Lung (tissue), 12 donors: ENCODE results near the gene IL27RA. TPM values are rescaled to one million over a fixed set of nuclear protein-coding genes. Genes with fewer than 3 reads are reported as not detected.
A peak's percentile ranks its signal among the peaks of the same experiment; 100 is the strongest.
"Not testable (repeated sequence)": the region's sequence is repeated elsewhere in the genome, so short reads cannot be mapped to it uniquely, and the experiment has no call there.

Source experiments
- ATAC-seq: fragments of 200-7000 bp; cut with Tn5 transposase; one replicate; pipeline ENCODE4 v1.9.1; 2020; ENCODE audit warnings: moderate number of reproducible peaks; ENCODE audit not compliant: insufficient read depth, low FRiP score
- DNase-seq, 3 donors: peaks; one replicate each; pipeline ENCODE4 v3.0.0-alpha.2; 2013 to 2017
- H3K27ac ChIP-seq, 2 donors: one replicate each; pipeline ENCODE4 v1.5.1; 2013; ENCODE audit warnings: mild to moderate bottlenecking in 2 of 2, moderate library complexity in 2 of 2, control low read depth in 1 of 2, inconsistent platforms in 1 of 2, low read depth in 1 of 2, low read length in 1 of 2
- H3K27me3 ChIP-seq, 3 donors: one replicate each; pipeline ENCODE4 v1.5.1; 2013; ENCODE audit warnings: low read length in 2 of 3; ENCODE audit not compliant: control insufficient read depth in 3 of 3, insufficient read depth in 3 of 3
- H3K36me3 ChIP-seq, 4 donors: one replicate each; pipeline ENCODE4 v1.5.1; 2013; ENCODE audit warnings: low read length in 4 of 4, mild to moderate bottlenecking in 1 of 4, moderate library complexity in 1 of 4; ENCODE audit not compliant: control insufficient read depth in 4 of 4, insufficient read depth in 4 of 4
- H3K4me1 ChIP-seq, 5 donors: one replicate each; pipeline ENCODE4 v1.5.1; 2013; ENCODE audit warnings: low read length in 5 of 5, mild to moderate bottlenecking in 2 of 5, moderate library complexity in 1 of 5; ENCODE audit not compliant: control insufficient read depth in 5 of 5, insufficient read depth in 5 of 5
- H3K4me3 ChIP-seq: one replicate; pipeline ENCODE4 v1.5.1; 2013; ENCODE audit warnings: mild to moderate bottlenecking, control low read depth, moderate library complexity
- H3K9ac ChIP-seq, 2 donors: one replicate each; pipeline ENCODE4 v1.5.1; 2013; ENCODE audit warnings: low read length in 2 of 2, control low read depth in 1 of 2; ENCODE audit not compliant: insufficient read depth in 1 of 2
- H3K9me3 ChIP-seq, 4 donors: one replicate each; pipeline ENCODE4 v1.5.1; 2013; ENCODE audit warnings: low read length in 3 of 4, mild to moderate bottlenecking in 1 of 4, moderate library complexity in 1 of 4; ENCODE audit not compliant: control insufficient read depth in 4 of 4, insufficient read depth in 3 of 4
- CTCF ChIP-seq: IDR thresholded peaks from 2 replicates; pipeline ENCODE4 v1.5.1; 2012; ENCODE audit warnings: mild to moderate bottlenecking; ENCODE audit errors: control extremely low read depth, extremely low read depth
- WGBS, 2 donors: extraction: QIAGEN DNeasy Blood & Tissue Kit; methylation state at CpG; one replicate each; pipeline ENCODE4 v1.1.7; 2013; 5-methylcytosine and 5-hydroxymethylcytosine counted together
- polyA plus RNA-seq, 2 donors: library from polyadenylated mRNA; stranded (reverse); fragments of 200-250 nt; gene quantifications; one replicate each; pipeline ENCODE4 v1.2.1, GENCODE V29; 2013
- total RNA-seq, 2 donors: library from RNA; depleted of rRNA in 1 of 2; stranded (reverse); fragments of >200 nt in 1 of 2; gene quantifications; one replicate each; pipeline ENCODE4 v1.2.1, GENCODE V29; 2014 to 2021
- donor health status: control.
- donor health status: control.
- donor health status: Bipolar disorder and iron deficiency.
- donor health status: healthy.
- donor health status: DM: yes; HTN: yes; CAD: no.

Gene IL27RA
- total and polyA plus RNA-seq, 4 donors: 7.0 to 22.7 (median 15.0) TPM

- H3K27me3 ChIP-seq: peaks cover 0 to 6% (median 2%) of the 10 kb centered on the region in 3 donors
- H3K9ac ChIP-seq: no peak overlapping the region
- ATAC-seq (peak; percentile 73), DNase-seq (peak; percentile 39 to 68 (median 67))
- 48 to 52% methylated on average over 9 of the region's 9 CpGs for WGBS, 2 donors
- H3K4me3 ChIP-seq: no peak overlapping the region
- H3K4me1 ChIP-seq: peaks cover 0 to 2% (median 0%) of the 10 kb centered on the region in 5 donors
- H3K36me3 ChIP-seq: no peaks in the 10 kb centered on the region
- H3K9me3 ChIP-seq: no peaks in the 10 kb centered on the region
- H3K27ac ChIP-seq: peak overlapping the region in 1 of 2 donors; percentile 80
- TF ChIP-seq CTCF: no peak
Observed at GRCh38 chr19:14023404-14024235, 7.9 kb upstream of the IL27RA start.

- H3K9ac ChIP-seq, H3K4me3 ChIP-seq, H3K4me1 ChIP-seq, ATAC-seq, DNase-seq, H3K27ac ChIP-seq, H3K36me3 ChIP-seq, H3K9me3 ChIP-seq: not testable (repeated sequence)
- peaks cover 0 to 11% (median 7%) of the 10 kb centered on the region in 3 donors for H3K27me3 ChIP-seq
- WGBS, 2 donors: 94% methylated on average over 5 of the region's 5 CpGs
Observed at GRCh38 chr19:14026652-14027192, 4.8 kb upstream of the IL27RA start.

GRCh38 chr19:14027856-14028450, 3.6 kb upstream of the IL27RA start, which contains the start of gene RLN3:
Gene RLN3, plus strand, starts transcription at chr19:14028148. Its CDS starts 57 bp downstream, at chr19:14028205.
- no peak within 1 kb of the TSS for H3K27ac ChIP-seq
- ATAC-seq (no peak), DNase-seq (no peak)
- no peaks in the 10 kb centered on the region for H3K9me3 ChIP-seq
- no peak for TF ChIP-seq CTCF
- H3K9ac ChIP-seq: no peak within 1 kb of the TSS
- peaks cover 0 to 11% (median 7%) of the 10 kb centered on the region in 3 donors for H3K27me3 ChIP-seq
- no peaks in the 10 kb centered on the region for H3K36me3 ChIP-seq
- peaks cover 0 to 7% (median 0%) of the 10 kb centered on the region in 5 donors for H3K4me1 ChIP-seq
- no peak within 1 kb of the TSS for H3K4me3 ChIP-seq
- WGBS, 2 donors: 66 to 72% methylated on average over 24 of the region's 24 CpGs

- 83 to 84% methylated on average over 4 of the region's 4 CpGs for WGBS, 2 donors
- H3K9me3 ChIP-seq: no peaks in the 10 kb centered on the region
- no peak overlapping the region for H3K4me3 ChIP-seq
- H3K36me3 ChIP-seq: no peaks in the 10 kb centered on the region
- DNase-seq (no peak), ATAC-seq (no peak)
- H3K27me3 ChIP-seq: peaks cover 0 to 11% (median 7%) of the 10 kb centered on the region in 3 donors
- H3K4me1 ChIP-seq: peaks cover 0 to 7% (median 0%) of the 10 kb centered on the region in 5 donors
- H3K9ac ChIP-seq: no peak overlapping the region
- TF ChIP-seq CTCF: no peak
- no peak overlapping the region for H3K27ac ChIP-seq
Observed at GRCh38 chr19:14028901-14029300, 2.7 kb upstream of the IL27RA start.
